Subcutaneous abdominal adipose tissue (tissue), 5 donors: ENCODE measurements around the gene ATRAID.

ENCODE experiments used
- H3K27ac ChIP-seq: one replicate; pipeline ENCODE4 v1.7.0; 2013; ENCODE audit warnings: low read depth, mild to moderate bottlenecking, inconsistent platforms, low read length, moderate library complexity
- H3K27me3 ChIP-seq, 5 donors: one replicate each; pipeline ENCODE4 v1.7.0; 2013; ENCODE audit warnings: low read length in 5 of 5, inconsistent platforms in 1 of 5; ENCODE audit not compliant: control insufficient read depth in 5 of 5, insufficient read depth in 4 of 5
- H3K36me3 ChIP-seq, 5 donors: one replicate each; pipeline ENCODE4 v1.7.0; 2013; ENCODE audit warnings: low read length in 5 of 5; ENCODE audit not compliant: control insufficient read depth in 5 of 5, insufficient read depth in 5 of 5
- H3K4me1 ChIP-seq, 5 donors: one replicate each; pipeline ENCODE4 v1.7.0; 2013; ENCODE audit warnings: low read length in 5 of 5, mild to moderate bottlenecking in 3 of 5, moderate library complexity in 1 of 5; ENCODE audit not compliant: control insufficient read depth in 5 of 5, insufficient read depth in 5 of 5
- H3K4me3 ChIP-seq, 5 donors: one replicate each; pipeline ENCODE4 v1.7.0; 2013; ENCODE audit warnings: low read length in 5 of 5, low read depth in 1 of 5
- H3K9ac ChIP-seq, 5 donors: one replicate each; pipeline ENCODE4 v1.7.0; 2013; ENCODE audit warnings: low read length in 5 of 5, mild to moderate bottlenecking in 4 of 5, moderate library complexity in 3 of 5
- H3K9me3 ChIP-seq, 5 donors: one replicate each; pipeline ENCODE4 v1.7.0; 2013; ENCODE audit warnings: low read length in 5 of 5; ENCODE audit not compliant: control insufficient read depth in 5 of 5
- donor health status: healthy.
- donor health status: healthy.
- donor health status: healthy.
- donor health status: healthy.
- donor health status: healthy.

Gene ATRAID

GRCh38 chr2:27177441-27178351 is 34.1 kb upstream of the ATRAID start:
- H3K27me3 ChIP-seq: peaks cover 0 to 3% (median 0%) of the 10 kb centered on the region in 5 donors
- no peaks in the 10 kb centered on the region for H3K9me3 ChIP-seq

GRCh38 chr2:27178469-27178868 is 33.4 kb upstream of the ATRAID start:
- no peak overlapping the region for H3K4me3 ChIP-seq
- no peaks in the 10 kb centered on the region for H3K36me3 ChIP-seq
- H3K9me3 ChIP-seq: no peaks in the 10 kb centered on the region
- no peak overlapping the region for H3K9ac ChIP-seq
- peaks cover 2 to 52% (median 42%) of the 10 kb centered on the region in 5 donors for H3K4me1 ChIP-seq
- H3K27ac ChIP-seq: no peak overlapping the region
- H3K27me3 ChIP-seq: peaks cover 0 to 3% (median 0%) of the 10 kb centered on the region in 5 donors

More at GRCh38 chr2:27177441-27178351, 34.1 kb upstream of the ATRAID start:
- Histone ChIP-seq H3K4me1 (peaks cover 2 to 44% (median 37%) of the 10 kb centered on the region in 5 donors), H3K27ac (no peak overlapping the region), H3K36me3 (no peaks in the 10 kb centered on the region), H3K9ac (no peak overlapping the region), H3K4me3 (no peak overlapping the region)

DNA sequence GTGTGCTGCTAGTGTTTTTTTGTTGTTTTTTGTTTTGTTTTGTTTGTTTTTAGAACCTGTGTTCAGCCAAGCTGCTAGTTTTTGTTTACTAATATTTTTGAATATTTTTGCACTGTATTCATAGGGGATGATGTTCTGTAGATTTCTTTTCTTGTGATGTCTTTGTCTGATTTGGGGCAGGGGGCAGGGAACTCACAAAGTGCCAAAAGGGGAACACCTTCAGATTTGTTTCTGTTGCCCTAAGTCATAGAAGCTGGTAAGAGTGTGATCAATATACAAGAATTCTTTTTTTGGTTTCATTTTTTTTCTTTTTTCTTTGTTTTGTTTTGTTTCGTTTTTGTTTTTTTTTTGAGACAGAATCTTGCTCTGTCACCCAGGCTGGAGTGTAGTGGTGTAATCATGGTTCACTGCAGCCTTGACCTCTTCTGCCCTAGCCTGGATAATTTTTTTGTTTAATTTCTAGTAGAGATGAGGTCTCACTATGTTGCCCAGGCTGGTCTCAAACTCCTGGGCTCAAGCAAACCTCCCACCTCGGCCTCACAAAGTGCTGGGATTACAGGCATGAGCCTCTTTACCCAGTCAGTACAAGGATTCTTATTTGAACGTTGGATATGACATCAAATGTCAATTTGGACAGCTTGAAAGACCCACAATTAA is 32.4 kb upstream of the ATRAID start:
- Histone ChIP-seq H3K4me1 (peaks cover 5 to 59% (median 51%) of the 10 kb centered on the region in 5 donors), H3K27me3 (peaks cover 0 to 3% (median 0%) of the 10 kb centered on the region in 5 donors), H3K9ac (peak overlapping the region in 2 of 5 donors; percentile 19 to 79), H3K36me3 (no peaks in the 10 kb centered on the region), H3K4me3 (no peak overlapping the region), H3K9me3 (no peaks in the 10 kb centered on the region), H3K27ac (peak overlapping the region; percentile 92)

DNA sequence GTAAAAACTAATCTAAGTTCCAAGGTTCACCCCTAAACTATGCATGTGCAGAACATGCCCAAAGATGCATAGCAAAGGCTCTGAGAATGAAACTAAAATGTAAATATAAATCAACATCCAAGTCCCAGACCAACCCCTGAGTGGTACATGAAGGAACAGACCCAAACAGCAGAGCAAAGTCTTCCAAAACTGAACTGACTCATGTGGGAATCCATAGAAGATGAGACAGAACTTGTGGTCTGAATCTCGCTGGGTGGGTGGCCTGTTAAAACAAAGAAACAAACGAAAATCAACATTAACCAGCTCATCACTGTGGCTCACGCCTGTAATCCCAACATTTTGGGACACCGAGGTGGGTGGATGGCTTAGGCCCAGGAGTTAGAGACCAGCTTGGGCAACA is 29.5 kb upstream of the ATRAID start:
- Histone ChIP-seq H3K9ac (peak overlapping the region in 1 of 5 donors; percentile 53), H3K4me1 (peaks cover 8 to 77% (median 66%) of the 10 kb centered on the region in 5 donors), H3K27ac (peak overlapping the region; percentile 92), H3K36me3 (no peaks in the 10 kb centered on the region), H3K4me3 (no peak overlapping the region), H3K9me3 (no peaks in the 10 kb centered on the region), H3K27me3 (peaks cover 0 to 3% (median 0%) of the 10 kb centered on the region in 5 donors)

DNA sequence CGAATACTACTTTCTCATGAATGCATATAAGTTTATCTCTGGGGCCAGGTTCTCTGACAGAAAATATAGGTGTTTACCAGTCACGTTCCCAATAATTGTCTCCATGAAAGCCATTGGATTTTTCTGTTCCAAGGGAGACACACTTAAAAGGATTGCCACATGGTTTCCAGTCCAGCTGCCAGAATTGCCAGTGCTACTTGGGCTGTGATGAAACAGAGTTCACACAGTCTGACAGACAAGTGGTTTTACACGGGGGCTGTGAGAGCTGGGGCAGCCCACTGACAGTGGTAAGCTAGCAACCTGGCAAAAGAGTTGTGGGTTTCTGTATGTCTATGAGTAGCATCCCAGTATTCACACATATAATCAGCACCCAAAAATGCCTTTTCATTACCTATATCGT is 27.7 kb upstream of the ATRAID start:
- no peaks in the 10 kb centered on the region for H3K36me3 ChIP-seq
- peaks cover 8 to 74% (median 65%) of the 10 kb centered on the region in 5 donors for H3K4me1 ChIP-seq
- H3K27me3 ChIP-seq: no peaks in the 10 kb centered on the region
- H3K27ac ChIP-seq: peak overlapping the region; percentile 92
- peak overlapping the region; percentile 49 to 93 (median 74) for H3K9ac ChIP-seq
- no peak overlapping the region for H3K4me3 ChIP-seq
- H3K9me3 ChIP-seq: no peaks in the 10 kb centered on the region

DNA sequence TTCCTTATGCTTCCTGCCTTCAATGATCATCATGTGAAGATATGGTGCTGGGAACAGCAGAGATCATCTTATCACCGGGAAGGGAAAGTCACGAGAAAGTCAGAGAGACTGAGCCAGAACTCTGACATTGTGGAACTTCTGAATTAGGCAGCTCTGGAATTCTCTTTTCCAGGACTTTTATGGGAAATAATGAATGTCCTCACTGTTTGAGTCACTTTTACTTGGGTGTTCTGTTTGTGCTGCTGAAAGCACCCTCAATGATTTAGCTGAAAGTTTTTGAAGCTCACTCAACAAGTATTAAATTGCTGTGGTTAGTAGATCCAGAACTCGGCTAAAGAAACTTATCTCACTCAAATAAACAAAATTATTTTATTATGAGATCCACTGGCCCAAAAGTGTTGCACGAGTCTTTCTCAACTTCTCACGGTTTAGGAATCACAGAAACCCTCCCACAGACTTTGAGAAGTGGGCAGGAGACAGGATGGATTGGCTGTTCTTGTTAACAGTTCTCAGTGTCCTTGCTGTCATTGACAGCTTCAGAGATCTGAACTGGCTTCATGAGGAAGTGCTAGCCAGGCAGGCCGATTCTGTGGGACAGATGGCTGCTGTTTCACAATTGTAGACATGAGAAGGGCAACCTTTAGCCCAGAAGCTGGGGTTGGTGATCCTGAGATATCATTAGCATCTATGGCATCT is 26.4 kb upstream of the ATRAID start:
- Histone ChIP-seq H3K27ac (peak overlapping the region; percentile 92), H3K4me3 (no peak overlapping the region), H3K36me3 (no peaks in the 10 kb centered on the region), H3K27me3 (no peaks in the 10 kb centered on the region), H3K9me3 (no peaks in the 10 kb centered on the region), H3K9ac (peak overlapping the region in 3 of 5 donors; percentile 6 to 93 (median 50)), H3K4me1 (peaks cover 8 to 62% (median 52%) of the 10 kb centered on the region in 5 donors)

- Histone ChIP-seq H3K27ac (peak overlapping the region; percentile 92), H3K9ac (peak overlapping the region in 1 of 5 donors; percentile 93), H3K9me3 (no peaks in the 10 kb centered on the region), H3K27me3 (no peaks in the 10 kb centered on the region), H3K36me3 (no peaks in the 10 kb centered on the region), H3K4me1 (peaks cover 10 to 55% (median 46%) of the 10 kb centered on the region in 5 donors), H3K4me3 (no peak overlapping the region)
Observed at GRCh38 chr2:27186613-27187345, 25.1 kb upstream of the ATRAID start.

GRCh38 chr2:27189989-27190388 is 21.9 kb upstream of the ATRAID start:
- H3K27me3 ChIP-seq: no peaks in the 10 kb centered on the region
- H3K9ac ChIP-seq: no peak overlapping the region
- H3K9me3 ChIP-seq: no peaks in the 10 kb centered on the region
- H3K4me3 ChIP-seq: no peak overlapping the region
- peaks cover 7 to 28% (median 23%) of the 10 kb centered on the region in 5 donors for H3K4me1 ChIP-seq
- no peaks in the 10 kb centered on the region for H3K36me3 ChIP-seq
- H3K27ac ChIP-seq: no peak overlapping the region

- Histone ChIP-seq H3K36me3 (no peaks in the 10 kb centered on the region), H3K4me1 (peaks cover 3 to 17% (median 13%) of the 10 kb centered on the region in 5 donors), H3K9ac (peak overlapping the region in 1 of 5 donors; percentile 35), H3K9me3 (no peaks in the 10 kb centered on the region), H3K27ac (no peak overlapping the region), H3K27me3 (no peaks in the 10 kb centered on the region), H3K4me3 (no peak overlapping the region)
Observed at GRCh38 chr2:27191070-27191829, 20.6 kb upstream of the ATRAID start.
